ENCODE results near the gene TFF1.

TFF1 gene

DNA sequence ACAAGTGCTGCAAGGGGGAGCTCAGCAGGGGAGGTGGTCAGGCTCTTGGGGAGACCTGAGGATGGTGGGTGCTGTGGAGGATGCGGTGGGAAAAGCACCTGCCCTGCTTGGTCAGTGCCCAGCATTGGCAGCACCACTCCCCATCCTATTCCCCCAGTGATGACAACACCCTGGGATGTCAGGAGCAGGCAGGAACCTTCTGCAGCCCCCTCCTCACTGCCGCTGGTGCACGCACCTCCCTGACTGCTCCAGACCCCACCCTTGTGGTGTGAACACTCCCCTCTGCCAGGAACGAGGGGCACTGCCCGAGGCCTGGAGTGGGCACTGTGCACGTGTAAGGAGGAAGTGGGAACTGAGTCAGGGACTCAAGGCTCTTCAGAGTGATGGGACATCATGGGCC, 17.0 kb upstream of the TFF1 start:
- TF ChIP-seq ZNF670 (tag by site-specific recombination; IDR thresholded peaks at IDR 0.05; ENCODE audit: low read depth), result no peak
- no peak for TF ChIP-seq ZNF341 (tag by site-specific recombination; IDR thresholded peaks at IDR 0.05; ENCODE audit: low read depth)
- no peak for TF ChIP-seq OSR2 (tag by site-specific recombination; IDR thresholded peaks at IDR 0.05)
- no peak for TF ChIP-seq KLF7 (tag by site-specific recombination; IDR thresholded peaks at IDR 0.05; ENCODE audit: borderline replicate concordance)
- TF ChIP-seq ZBTB17 (tag by site-specific recombination; IDR thresholded peaks at IDR 0.05), result no peak
- no peak for TF ChIP-seq ZFP37 (tag by site-specific recombination; IDR thresholded peaks at IDR 0.05)
- TF ChIP-seq MEIS1 (CRISPR knock-in tag; IDR thresholded peaks at IDR 0.05; ENCODE audit: borderline replicate concordance), result no peak
- no peak for TF ChIP-seq ZNF214 (tag by site-specific recombination; IDR thresholded peaks at IDR 0.05; ENCODE audit: borderline replicate concordance)
- TF ChIP-seq ZNF221 (tag by site-specific recombination; IDR thresholded peaks at IDR 0.05; ENCODE audit: borderline replicate concordance), result no peak
- no peak for TF ChIP-seq SALL2 (tag by site-specific recombination; IDR thresholded peaks at IDR 0.05; ENCODE audit: borderline replicate concordance)
- TF ChIP-seq, protein P1, sequence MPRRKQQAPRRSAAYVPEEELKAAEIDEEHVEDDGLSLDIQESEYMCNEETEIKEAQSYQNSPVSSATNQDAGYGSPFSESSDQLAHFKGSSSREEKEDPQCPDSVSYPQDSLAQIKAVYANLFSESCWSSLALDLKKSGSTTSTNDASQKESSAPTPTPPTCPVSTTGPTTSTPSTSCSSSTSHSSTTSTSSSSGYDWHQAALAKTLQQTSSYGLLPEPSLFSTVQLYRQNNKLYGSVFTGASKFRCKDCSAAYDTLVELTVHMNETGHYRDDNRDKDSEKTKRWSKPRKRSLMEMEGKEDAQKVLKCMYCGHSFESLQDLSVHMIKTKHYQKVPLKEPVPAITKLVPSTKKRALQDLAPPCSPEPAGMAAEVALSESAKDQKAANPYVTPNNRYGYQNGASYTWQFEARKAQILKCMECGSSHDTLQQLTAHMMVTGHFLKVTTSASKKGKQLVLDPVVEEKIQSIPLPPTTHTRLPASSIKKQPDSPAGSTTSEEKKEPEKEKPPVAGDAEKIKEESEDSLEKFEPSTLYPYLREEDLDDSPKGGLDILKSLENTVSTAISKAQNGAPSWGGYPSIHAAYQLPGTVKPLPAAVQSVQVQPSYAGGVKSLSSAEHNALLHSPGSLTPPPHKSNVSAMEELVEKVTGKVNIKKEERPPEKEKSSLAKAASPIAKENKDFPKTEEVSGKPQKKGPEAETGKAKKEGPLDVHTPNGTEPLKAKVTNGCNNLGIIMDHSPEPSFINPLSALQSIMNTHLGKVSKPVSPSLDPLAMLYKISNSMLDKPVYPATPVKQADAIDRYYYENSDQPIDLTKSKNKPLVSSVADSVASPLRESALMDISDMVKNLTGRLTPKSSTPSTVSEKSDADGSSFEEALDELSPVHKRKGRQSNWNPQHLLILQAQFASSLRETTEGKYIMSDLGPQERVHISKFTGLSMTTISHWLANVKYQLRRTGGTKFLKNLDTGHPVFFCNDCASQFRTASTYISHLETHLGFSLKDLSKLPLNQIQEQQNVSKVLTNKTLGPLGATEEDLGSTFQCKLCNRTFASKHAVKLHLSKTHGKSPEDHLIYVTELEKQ (tag by site-specific recombination; IDR thresholded peaks at IDR 0.05; ENCODE audit: borderline replicate concordance), result no peak
- H3K27ac ChIP-seq (ENCODE audit: extremely low read depth, low read depth, low read length), result no peak overlapping the region
- CTCF ChIA-PET, result interaction anchor here (0.7 to 0.8 kb wide), 2 partner anchors 16 to 54 kb away, joined by 3 to 4 read pairs; no protein-coding TSS in a partner anchor
- no peak overlapping the region for H3K4me3 ChIP-seq (ENCODE audit: low read depth, low read length)
- H3K36me3 ChIP-seq (ENCODE audit: control insufficient read depth in 2 of 2, insufficient read depth in 1 of 2, low read length in 2 of 2), result no peaks in the 10 kb centered on the region
- H3K4me1 ChIP-seq (ENCODE audit: control insufficient read depth, insufficient read depth, low read length), result no peaks in the 10 kb centered on the region
- POLR2A ChIA-PET, result no interaction called here
- H3K9me3 ChIP-seq (ENCODE audit: control insufficient read depth, insufficient read depth, low read depth, low read length), result no peaks in the 10 kb centered on the region

DNA sequence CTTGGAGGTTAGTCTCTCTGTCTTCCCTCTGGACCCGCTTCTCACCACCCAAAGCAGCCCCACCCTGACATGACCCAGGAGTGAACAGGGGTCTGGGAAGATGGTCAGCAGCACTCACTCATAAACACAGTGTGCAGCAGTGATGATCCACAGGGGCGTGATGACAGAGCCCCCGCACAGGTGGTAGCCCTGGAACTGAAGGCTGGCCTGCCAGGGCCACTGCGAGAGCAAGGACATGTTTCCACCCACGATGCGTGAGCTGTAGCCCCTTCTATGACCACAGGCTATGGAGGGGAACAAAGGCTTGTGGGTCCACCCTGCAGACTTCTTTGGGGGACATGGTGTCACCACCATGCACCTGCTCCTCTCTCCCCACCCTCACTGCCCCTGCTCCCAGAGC, 16.6 kb upstream of the TFF1 start:
- no peak for TF ChIP-seq ZNF785 (tag by site-specific recombination; IDR thresholded peaks at IDR 0.05)
- TF ChIP-seq MYNN (tag by site-specific recombination; IDR thresholded peaks at IDR 0.05; ENCODE audit: borderline replicate concordance), result no peak
- TF ChIP-seq ZNF416 (tag by site-specific recombination; IDR thresholded peaks at IDR 0.05), result no peak
- TF ChIP-seq SCRT2 (tag by site-specific recombination; IDR thresholded peaks at IDR 0.05), result no peak
- TF ChIP-seq, protein P2, sequence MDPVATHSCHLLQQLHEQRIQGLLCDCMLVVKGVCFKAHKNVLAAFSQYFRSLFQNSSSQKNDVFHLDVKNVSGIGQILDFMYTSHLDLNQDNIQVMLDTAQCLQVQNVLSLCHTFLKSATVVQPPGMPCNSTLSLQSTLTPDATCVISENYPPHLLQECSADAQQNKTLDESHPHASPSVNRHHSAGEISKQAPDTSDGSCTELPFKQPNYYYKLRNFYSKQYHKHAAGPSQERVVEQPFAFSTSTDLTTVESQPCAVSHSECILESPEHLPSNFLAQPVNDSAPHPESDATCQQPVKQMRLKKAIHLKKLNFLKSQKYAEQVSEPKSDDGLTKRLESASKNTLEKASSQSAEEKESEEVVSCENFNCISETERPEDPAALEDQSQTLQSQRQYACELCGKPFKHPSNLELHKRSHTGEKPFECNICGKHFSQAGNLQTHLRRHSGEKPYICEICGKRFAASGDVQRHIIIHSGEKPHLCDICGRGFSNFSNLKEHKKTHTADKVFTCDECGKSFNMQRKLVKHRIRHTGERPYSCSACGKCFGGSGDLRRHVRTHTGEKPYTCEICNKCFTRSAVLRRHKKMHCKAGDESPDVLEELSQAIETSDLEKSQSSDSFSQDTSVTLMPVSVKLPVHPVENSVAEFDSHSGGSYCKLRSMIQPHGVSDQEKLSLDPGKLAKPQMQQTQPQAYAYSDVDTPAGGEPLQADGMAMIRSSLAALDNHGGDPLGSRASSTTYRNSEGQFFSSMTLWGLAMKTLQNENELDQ (tag by site-specific recombination; IDR thresholded peaks at IDR 0.05; ENCODE audit: low read depth), result no peak
- no peak for TF ChIP-seq MEIS1 (CRISPR knock-in tag; IDR thresholded peaks at IDR 0.05; ENCODE audit: borderline replicate concordance)
- no peak for TF ChIP-seq ZNF677 (tag by site-specific recombination; IDR thresholded peaks at IDR 0.05)
- TF ChIP-seq ZNF221 (tag by site-specific recombination; IDR thresholded peaks at IDR 0.05; ENCODE audit: borderline replicate concordance), result no peak
- TF ChIP-seq, protein P3, sequence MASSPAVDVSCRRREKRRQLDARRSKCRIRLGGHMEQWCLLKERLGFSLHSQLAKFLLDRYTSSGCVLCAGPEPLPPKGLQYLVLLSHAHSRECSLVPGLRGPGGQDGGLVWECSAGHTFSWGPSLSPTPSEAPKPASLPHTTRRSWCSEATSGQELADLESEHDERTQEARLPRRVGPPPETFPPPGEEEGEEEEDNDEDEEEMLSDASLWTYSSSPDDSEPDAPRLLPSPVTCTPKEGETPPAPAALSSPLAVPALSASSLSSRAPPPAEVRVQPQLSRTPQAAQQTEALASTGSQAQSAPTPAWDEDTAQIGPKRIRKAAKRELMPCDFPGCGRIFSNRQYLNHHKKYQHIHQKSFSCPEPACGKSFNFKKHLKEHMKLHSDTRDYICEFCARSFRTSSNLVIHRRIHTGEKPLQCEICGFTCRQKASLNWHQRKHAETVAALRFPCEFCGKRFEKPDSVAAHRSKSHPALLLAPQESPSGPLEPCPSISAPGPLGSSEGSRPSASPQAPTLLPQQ (tag by site-specific recombination; IDR thresholded peaks at IDR 0.05), result no peak
- ChIA-PET POLR2A (no interaction called here), CTCF (interaction anchor here (0.7 to 2.1 kb wide), 3 partner anchors 15 to 54 kb away, joined by 3 to 7 read pairs (median 4); no protein-coding TSS in a partner anchor)
- H3K36me3 ChIP-seq (ENCODE audit: control insufficient read depth in 2 of 2, insufficient read depth in 1 of 2, low read length in 2 of 2), result no peaks in the 10 kb centered on the region
- H3K27ac ChIP-seq (ENCODE audit: extremely low read depth, low read depth, low read length), result no peak overlapping the region
- no peak overlapping the region for H3K4me3 ChIP-seq (ENCODE audit: low read depth, low read length)
- no peaks in the 10 kb centered on the region for H3K9me3 ChIP-seq (ENCODE audit: control insufficient read depth, insufficient read depth, low read depth, low read length)
- H3K4me1 ChIP-seq (ENCODE audit: control insufficient read depth, insufficient read depth, low read length), result no peaks in the 10 kb centered on the region
